Measurements from ENCODE around the gene BCOR. TPM values are rescaled to one million over a fixed set of nuclear protein-coding genes. Genes with fewer than 3 reads are reported as not detected.

Gene BCOR
- total RNA-seq, 3 donors from 2014 or later = 53.4 to 58.5 (median 54.5) TPM

DNA sequence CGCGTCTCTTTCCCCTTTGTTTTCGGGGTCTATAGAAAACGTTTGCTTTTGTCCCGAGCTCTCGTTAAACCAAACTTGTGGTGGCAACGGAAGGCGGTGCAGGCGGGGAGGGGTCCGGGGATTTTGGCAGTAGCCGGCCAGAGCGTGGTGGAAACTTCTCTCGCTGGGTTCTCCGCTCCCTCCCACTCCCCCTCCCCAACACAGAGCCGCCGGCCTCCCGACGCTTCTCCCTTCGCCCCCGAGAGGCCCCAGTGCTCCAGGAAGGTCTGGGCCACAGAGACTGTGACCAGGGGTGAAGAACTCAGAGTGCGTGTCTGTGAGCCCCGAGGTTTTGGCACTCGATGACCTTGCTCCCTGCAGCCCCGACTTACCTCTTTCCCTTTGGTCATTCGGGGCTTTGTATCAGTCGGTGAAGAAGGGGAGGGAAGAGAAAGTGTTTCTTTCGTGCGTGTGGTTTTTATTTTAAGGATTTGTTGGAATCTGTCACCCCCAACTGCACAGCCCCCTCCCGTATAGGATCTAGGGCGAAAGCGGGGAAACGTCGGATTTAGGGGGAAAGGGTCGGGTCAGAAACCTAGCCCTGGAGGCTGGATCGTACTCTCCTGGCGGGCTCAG, 9.0 kb upstream of the BCOR start:
- Mint-ChIP-seq H3K4me1 (ENCODE audit: low read depth) (peaks cover 8% of the 10 kb centered on the region), H3K36me3 (ENCODE audit: insufficient read depth) (no peaks in the 10 kb centered on the region), H3K4me3 (peak overlapping the region; percentile 74), H3K9me3 (no peaks in the 10 kb centered on the region), H3K27me3 (ENCODE audit: low read depth) (peaks cover 3% of the 10 kb centered on the region)
- no peak for ATAC-seq
- no peak for DNase-seq

GRCh38 chrX:40105835-40106675, 8.3 kb upstream of the BCOR start:
- DNase-seq (peak; percentile 74), ATAC-seq (peak; percentile 36 to 38)
- H3K36me3 Mint-ChIP-seq (ENCODE audit: insufficient read depth) = no peaks in the 10 kb centered on the region
- no peaks in the 10 kb centered on the region for H3K9me3 Mint-ChIP-seq
- peaks cover 3% of the 10 kb centered on the region for H3K27me3 Mint-ChIP-seq (ENCODE audit: low read depth)
- H3K4me1 Mint-ChIP-seq (ENCODE audit: low read depth) = peaks cover 8% of the 10 kb centered on the region
- peak overlapping the region; percentile 74 for H3K4me3 Mint-ChIP-seq

GRCh38 chrX:40104985-40105834, 7.5 kb upstream of the BCOR start:
- H3K4me3 Mint-ChIP-seq = peak overlapping the region; percentile 74

GRCh38 chrX:40104630-40104984, 6.8 kb upstream of the BCOR start:
- peaks cover 12% of the 10 kb centered on the region for H3K4me1 Mint-ChIP-seq (ENCODE audit: low read depth)
- ATAC-seq (peak; percentile 25 to 29), DNase-seq (no peak)
- no peaks in the 10 kb centered on the region for H3K9me3 Mint-ChIP-seq
- H3K4me3 Mint-ChIP-seq = no peak overlapping the region
- H3K27me3 Mint-ChIP-seq (ENCODE audit: low read depth) = peaks cover 3% of the 10 kb centered on the region
- no peaks in the 10 kb centered on the region for H3K36me3 Mint-ChIP-seq (ENCODE audit: insufficient read depth)

More at GRCh38 chrX:40104985-40105834, 7.5 kb upstream of the BCOR start:
- H3K9me3 Mint-ChIP-seq = no peaks in the 10 kb centered on the region
- H3K36me3 Mint-ChIP-seq (ENCODE audit: insufficient read depth) = no peaks in the 10 kb centered on the region
- ATAC-seq (peak; percentile 35 to 38), DNase-seq (no peak)
- peaks cover 8% of the 10 kb centered on the region for H3K4me1 Mint-ChIP-seq (ENCODE audit: low read depth)
- peaks cover 3% of the 10 kb centered on the region for H3K27me3 Mint-ChIP-seq (ENCODE audit: low read depth)

DNA sequence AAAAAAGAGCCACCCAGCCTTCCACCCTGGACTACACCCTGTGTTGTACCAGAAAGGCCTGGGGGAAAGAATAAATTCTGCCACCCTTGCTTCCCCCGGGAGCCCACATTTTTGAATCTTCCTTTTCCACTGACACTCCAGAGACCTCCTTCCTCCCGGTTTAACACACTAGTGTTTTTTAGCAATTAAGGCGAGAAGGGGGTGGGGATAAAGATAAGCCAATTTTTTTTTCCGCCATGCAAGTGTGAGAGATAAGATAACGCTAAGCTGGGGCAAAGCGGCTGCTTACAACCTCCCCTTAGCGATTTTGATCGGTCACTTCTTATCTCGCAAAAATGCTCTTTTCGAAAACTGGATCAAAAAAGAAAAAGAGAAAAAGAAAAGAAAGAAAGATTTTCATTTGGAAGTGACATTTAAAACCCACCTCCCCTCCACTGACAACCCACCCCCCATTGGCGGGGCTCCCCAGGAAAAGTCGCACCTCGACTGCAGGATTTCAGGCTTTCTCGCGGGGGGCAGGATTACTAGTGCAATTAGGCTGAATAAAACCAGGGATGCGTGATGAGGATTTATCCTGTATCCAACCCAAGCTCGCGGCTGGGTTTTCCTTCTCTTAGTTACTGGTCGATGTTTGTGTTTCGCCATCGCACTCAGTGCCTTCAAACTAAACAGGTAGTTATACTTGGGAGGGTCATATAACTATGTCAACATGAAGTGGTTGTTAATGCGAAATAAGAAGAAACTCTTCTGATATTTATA, 6.0 kb upstream of the BCOR start:
- Mint-ChIP-seq H3K27me3 (ENCODE audit: low read depth) (peaks cover 3% of the 10 kb centered on the region), H3K4me1 (ENCODE audit: low read depth) (peaks cover 17% of the 10 kb centered on the region), H3K36me3 (ENCODE audit: insufficient read depth) (no peaks in the 10 kb centered on the region), H3K9me3 (no peaks in the 10 kb centered on the region), H3K4me3 (no peak overlapping the region)
- DNase-seq (no peak), ATAC-seq (no peak)

- Mint-ChIP-seq H3K4me1 (ENCODE audit: low read depth) (peaks cover 14% of the 10 kb centered on the region), H3K36me3 (ENCODE audit: insufficient read depth) (no peaks in the 10 kb centered on the region), H3K27me3 (ENCODE audit: low read depth) (peaks cover under 1% of the 10 kb centered on the region), H3K4me3 (no peak overlapping the region), H3K9me3 (no peaks in the 10 kb centered on the region)
- ATAC-seq (no peak), DNase-seq (no peak)
These were observed 4.9 kb upstream of the BCOR start for GRCh38 chrX:40102393-40103381.

GRCh38 chrX:40101430-40101802, 3.7 kb upstream of the BCOR start:
- Mint-ChIP-seq H3K9me3 (no peaks in the 10 kb centered on the region), H3K4me1 (ENCODE audit: low read depth) (peaks cover 9% of the 10 kb centered on the region), H3K4me3 (no peak overlapping the region), H3K27me3 (ENCODE audit: low read depth) (no peaks in the 10 kb centered on the region), H3K36me3 (ENCODE audit: insufficient read depth) (no peaks in the 10 kb centered on the region)
- ATAC-seq = no peak
- no peak for DNase-seq

DNA sequence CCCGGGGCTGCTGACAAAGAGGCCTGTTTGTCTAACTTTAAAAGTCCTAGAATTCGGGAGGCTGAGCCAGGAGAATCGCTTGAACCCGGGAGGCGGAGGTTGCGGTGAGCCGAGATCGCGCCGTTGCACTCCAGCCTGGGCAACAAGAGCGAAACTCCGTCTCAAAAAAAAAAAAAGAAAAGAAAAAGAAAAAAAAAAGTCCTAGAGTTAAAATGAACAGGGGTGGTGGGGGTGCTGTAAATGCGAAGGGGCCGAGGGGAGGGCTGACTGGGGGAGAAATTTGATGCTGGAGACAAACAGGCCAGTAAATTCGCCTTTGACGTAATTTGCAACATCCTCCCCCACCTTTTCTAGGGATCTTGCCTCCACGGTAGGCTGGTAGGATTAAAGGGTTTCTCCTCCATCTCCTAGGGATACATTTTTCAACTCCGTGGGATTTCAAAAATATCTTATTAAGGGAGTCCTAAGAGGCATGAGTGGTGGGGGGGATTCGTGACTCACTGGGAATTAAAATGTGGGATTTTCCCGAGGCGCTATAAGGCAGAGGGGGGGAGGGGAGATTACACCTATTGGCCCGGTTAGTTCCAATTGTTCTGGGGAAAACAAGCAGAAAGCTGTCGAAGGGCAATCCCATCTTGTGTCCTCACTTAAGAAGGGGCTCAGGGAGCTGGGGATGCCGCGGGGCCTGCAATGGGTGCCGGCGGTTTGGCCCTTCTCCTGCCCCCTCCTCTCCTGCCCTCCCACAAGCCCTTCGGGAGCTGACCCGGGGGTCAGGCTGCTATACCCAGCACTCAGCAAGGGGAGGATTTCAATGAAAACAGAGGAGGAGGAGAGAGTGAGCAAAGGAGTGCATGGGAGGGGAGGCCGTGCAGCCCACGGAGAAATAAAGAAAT, 3.0 kb upstream of the BCOR start:
- Mint-ChIP-seq H3K36me3 (ENCODE audit: insufficient read depth) (no peaks in the 10 kb centered on the region), H3K4me1 (ENCODE audit: low read depth) (peaks cover 9% of the 10 kb centered on the region), H3K4me3 (no peak overlapping the region), H3K27me3 (ENCODE audit: low read depth) (no peaks in the 10 kb centered on the region), H3K9me3 (no peaks in the 10 kb centered on the region)
- ATAC-seq (no peak), DNase-seq (no peak)

GRCh38 chrX:40100141-40100536, 2.4 kb upstream of the BCOR start:
- H3K4me3 Mint-ChIP-seq = no peak overlapping the region
- H3K36me3 Mint-ChIP-seq (ENCODE audit: insufficient read depth) = no peaks in the 10 kb centered on the region
- no peak for DNase-seq
- no peak for ATAC-seq
- H3K4me1 Mint-ChIP-seq (ENCODE audit: low read depth) = peaks cover 9% of the 10 kb centered on the region
- H3K27me3 Mint-ChIP-seq (ENCODE audit: low read depth) = no peaks in the 10 kb centered on the region
- H3K9me3 Mint-ChIP-seq = no peaks in the 10 kb centered on the region

DNA sequence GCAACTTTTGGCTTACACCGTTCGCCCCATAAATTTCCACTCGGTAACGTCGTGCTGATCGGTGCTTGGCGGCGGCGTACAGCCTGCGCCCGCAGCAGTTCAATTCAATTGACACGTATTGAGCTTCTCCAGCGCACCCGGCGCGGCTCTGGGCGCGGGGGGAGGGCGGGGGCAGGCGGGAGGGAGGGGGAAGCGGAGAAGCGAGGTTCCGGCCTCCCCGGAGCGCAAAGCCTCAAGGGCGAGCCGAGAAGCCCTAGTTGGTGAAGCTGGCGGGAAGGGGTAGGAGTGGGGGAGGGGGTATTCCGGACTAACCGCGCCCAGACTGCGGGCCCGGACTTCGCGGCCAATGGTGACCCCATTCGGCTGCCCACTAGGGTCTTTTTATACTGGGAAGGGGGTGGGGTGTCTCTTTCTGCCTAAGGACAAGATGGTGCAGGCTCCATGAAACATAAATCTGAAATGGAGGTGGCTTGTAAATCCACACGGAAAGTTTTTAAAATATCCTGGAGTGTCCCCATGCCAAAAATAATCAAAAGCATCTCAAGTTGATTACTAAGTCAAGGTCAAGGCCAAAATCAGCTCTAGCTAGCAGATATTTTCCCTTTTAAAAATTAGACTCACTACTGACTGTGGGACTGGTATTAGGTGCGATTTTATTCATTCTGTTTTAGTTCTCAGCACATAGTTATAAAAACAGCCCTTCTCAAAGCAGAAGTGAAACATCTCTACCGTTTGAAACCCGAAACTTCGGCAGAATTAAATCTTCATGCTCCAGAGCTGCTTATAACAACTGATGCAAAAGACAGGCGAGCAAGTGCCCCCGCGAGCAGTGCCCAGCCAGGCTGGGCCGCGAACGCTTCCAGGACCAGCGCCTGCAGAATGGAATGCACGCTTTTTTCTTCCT, 1.5 kb upstream of the BCOR start:
- ATAC-seq = peak in 1 of 2 donors; percentile 4
- H3K4me3 Mint-ChIP-seq = peak overlapping the region; percentile 79
- DNase-seq = peak; percentile 47
- peaks cover 9% of the 10 kb centered on the region for H3K4me1 Mint-ChIP-seq (ENCODE audit: low read depth)
- no peaks in the 10 kb centered on the region for H3K9me3 Mint-ChIP-seq
- no peaks in the 10 kb centered on the region for H3K36me3 Mint-ChIP-seq (ENCODE audit: insufficient read depth)
- no peaks in the 10 kb centered on the region for H3K27me3 Mint-ChIP-seq (ENCODE audit: low read depth)

GRCh38 chrX:40098264-40099054, 701 bp upstream of the BCOR start:
- DNase-seq = no peak
- peak; percentile 19 to 20 for ATAC-seq
- peaks cover 13% of the 10 kb centered on the region for H3K4me1 Mint-ChIP-seq (ENCODE audit: low read depth)
- no peaks in the 10 kb centered on the region for H3K9me3 Mint-ChIP-seq
- no peaks in the 10 kb centered on the region for H3K27me3 Mint-ChIP-seq (ENCODE audit: low read depth)
- peak overlapping the region; percentile 79 for H3K4me3 Mint-ChIP-seq
- H3K36me3 Mint-ChIP-seq (ENCODE audit: insufficient read depth) = no peaks in the 10 kb centered on the region
